GM10266 (cell line): ENCODE results near the gene SSH3.
"Not testable (repeated sequence)": the region's sequence is repeated elsewhere in the genome, so short reads cannot be mapped to it uniquely, and the experiment has no call there.

Experiments used
- DNase-seq: peaks from one replicate; pipeline ENCODE4 v3.0.0; 2012; ENCODE audit errors: extremely low spot score
- TF ChIP-seq, protein P1 (sequence below): IDR thresholded peaks from 2 replicates; pipeline ENCODE4 v1.5.1; 2012; ENCODE audit warnings: mild to moderate bottlenecking, low read depth; ENCODE audit not compliant: control insufficient read depth, insufficient read depth; ENCODE audit errors: missing control alignments

SSH3 gene

DNA sequence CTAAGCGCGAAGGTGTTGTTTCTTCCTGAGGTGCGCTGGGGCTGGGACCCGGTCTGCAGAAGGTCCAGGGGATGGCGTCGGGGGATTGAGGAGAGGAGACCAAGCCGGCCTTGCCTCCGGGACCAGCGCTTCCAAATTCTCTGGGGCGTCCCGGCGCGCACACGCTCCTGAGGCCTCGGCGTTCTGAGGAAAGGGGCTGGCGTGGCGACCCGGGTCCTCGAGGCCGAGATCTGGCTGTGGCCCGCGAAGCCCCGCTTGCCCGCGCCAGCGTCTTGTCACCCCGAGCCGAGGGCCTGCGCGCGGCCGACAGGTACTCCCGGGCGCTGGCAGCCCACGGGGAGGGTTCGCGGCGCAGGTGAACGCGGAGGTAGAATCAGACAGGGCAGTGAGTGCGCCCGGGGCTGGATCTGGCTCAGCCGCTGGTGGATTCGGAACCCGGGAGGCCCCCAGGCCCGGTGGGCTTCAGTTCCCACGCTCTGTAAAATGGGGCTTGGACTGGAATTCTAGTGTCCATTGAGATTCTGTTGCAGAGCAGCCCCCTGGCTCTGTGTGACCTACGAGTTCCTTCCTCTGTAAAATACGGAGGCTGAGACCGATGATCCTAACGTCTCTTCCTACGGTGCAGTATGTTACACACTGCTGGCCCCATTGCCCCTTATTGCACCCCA is 14.7 kb downstream of the SSH3 start:
- TF ChIP-seq, protein P1, sequence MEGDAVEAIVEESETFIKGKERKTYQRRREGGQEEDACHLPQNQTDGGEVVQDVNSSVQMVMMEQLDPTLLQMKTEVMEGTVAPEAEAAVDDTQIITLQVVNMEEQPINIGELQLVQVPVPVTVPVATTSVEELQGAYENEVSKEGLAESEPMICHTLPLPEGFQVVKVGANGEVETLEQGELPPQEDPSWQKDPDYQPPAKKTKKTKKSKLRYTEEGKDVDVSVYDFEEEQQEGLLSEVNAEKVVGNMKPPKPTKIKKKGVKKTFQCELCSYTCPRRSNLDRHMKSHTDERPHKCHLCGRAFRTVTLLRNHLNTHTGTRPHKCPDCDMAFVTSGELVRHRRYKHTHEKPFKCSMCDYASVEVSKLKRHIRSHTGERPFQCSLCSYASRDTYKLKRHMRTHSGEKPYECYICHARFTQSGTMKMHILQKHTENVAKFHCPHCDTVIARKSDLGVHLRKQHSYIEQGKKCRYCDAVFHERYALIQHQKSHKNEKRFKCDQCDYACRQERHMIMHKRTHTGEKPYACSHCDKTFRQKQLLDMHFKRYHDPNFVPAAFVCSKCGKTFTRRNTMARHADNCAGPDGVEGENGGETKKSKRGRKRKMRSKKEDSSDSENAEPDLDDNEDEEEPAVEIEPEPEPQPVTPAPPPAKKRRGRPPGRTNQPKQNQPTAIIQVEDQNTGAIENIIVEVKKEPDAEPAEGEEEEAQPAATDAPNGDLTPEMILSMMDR: no peak
- DNase-seq: no peak

DNA sequence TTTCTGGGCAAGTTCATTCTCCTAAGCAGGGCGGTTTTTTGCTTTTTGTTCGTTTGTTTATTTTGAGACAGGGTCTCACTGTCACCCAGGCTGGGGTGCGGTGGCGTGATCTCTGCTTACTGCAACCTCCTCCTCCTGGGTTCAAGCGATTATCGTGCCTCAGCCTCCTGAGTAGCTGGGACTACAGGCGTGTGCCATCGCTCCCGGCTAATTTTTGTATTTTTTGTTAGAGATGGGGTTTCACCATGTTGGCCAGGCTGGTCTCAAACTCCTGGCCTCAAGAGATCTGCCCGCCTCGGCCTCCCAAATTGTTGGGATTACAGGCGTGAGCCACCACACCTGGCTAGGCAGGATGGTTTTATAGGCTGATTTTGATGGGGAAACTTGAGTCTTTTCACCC is 15.5 kb downstream of the SSH3 start:
- not testable (repeated sequence) for DNase-seq

DNA sequence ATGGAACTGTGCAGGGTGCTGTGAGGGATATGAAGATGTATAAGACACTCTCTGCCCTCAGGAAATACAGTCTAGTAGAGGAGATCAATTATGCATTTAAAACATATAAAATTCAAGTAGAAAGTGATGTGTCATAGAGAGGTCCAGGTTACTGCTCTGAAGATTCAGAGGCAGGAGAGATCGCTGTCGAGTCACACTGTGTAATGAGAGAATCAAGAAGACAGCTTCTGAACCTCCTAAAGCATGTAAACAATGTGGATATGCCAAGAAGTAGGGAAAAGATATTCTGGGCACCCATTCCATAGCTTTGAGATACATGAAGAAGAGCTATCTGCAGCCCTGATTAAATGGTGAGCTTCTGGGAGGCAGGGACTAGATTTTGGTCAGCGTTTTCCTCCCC is 16.7 kb downstream of the SSH3 start:
- TF ChIP-seq, protein P1: no peak
- no peak for DNase-seq

DNA sequence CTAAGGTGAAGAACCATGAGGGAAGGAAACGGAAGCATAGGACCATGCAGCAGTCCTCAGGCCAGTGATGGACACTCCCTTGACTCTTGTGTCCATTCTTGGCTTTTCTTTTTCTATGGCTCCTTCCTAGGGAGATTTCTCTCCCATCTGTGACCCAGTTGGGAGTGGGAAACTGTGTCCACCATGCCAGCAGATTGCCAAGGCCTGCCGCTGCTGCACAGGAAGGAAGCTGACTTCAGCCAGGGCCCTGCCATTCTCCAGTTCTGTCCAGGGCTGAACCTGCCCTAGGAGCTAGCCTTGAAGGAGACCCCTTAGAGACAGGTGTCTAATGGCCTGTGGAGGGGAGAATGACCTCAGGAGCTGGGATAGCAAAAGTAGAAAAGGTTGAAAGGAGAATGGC is 17.4 kb downstream of the SSH3 start:
- DNase-seq: no peak
- TF ChIP-seq, protein P1: no peak

DNA sequence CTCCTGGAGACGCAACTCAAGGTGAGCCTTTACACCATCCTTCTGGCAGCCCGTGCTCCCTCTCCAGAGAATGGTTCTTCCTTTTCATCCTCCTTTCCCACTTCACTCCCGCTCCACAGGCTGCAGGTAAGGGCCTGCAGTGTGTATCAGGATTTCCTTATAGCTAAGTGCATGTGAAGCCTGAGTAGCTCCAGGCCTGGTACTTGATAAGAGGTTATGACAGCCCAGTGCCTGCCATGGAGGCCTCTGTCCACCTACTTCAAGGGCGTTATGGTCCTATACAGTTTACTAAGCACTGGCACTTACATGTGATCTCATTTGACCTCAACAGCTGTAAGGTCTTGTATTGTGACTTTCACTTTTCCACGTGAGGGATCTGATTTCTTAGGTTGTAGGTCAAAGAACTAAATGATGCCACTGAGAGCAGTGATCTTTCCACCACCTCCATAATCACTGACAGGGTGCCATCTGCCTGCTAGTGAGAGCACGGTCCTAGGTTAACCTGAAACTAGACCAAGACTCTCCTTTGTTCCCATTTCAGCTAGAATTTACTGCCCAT is 18.1 kb downstream of the SSH3 start:
- TF ChIP-seq, protein P1: no peak
- peak; percentile 4 for DNase-seq

DNA sequence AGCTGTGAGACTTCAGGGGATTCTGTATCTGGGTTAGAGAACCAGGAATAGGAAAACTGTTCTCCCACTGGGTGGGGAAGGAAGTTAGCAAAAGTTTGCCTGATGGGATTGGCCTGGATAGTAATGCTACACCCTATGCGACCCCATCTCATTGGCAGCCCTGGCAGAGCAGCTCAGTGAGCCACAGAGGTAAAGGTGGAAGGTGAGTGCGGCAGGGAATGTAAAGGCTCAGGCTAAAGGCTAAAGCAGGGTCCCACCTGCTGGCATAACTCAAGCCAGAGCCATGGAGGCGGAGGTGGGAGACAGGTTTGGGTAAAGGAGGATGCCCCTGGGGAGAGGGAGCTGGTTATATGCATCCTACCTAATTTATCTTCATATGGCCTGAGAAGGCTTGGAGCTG is 18.7 kb downstream of the SSH3 start:
- DNase-seq: no peak
- TF ChIP-seq, protein P1: no peak

DNA sequence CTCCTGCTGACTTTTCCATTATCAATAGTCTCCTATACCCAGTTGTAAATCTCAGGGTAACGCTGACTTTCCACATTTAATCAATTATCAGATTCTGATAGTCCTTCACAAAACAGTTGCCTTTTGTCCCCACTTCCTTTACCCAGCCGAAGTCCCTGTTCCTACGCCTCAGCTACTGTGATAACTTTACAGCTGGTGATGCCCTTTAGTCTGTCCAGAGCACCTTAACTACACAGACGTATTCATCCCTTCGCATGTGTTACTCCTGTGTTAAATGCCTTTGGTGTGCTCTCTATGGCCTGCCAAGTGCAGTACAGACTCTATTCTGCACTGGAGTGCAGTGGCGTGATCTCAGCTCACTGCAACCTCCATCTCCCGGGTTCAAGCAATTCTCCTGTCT is 20.2 kb downstream of the SSH3 start:
- no peak for DNase-seq
- TF ChIP-seq, protein P1: no peak
